Kidney glomerular epithelial cell (primary cell): ENCODE data around the gene SLC35A1.
"Not testable (repeated sequence)": the region's sequence is repeated elsewhere in the genome, so short reads cannot be mapped to it uniquely, and the experiment has no call there.

ENCODE experiments used
- DNase-seq: peaks from one replicate; lab custom pipeline; 2025; lab: John Stamatoyannopoulos, UW

The SLC35A1 gene, protein sequence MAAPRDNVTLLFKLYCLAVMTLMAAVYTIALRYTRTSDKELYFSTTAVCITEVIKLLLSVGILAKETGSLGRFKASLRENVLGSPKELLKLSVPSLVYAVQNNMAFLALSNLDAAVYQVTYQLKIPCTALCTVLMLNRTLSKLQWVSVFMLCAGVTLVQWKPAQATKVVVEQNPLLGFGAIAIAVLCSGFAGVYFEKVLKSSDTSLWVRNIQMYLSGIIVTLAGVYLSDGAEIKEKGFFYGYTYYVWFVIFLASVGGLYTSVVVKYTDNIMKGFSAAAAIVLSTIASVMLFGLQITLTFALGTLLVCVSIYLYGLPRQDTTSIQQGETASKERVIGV

DNA sequence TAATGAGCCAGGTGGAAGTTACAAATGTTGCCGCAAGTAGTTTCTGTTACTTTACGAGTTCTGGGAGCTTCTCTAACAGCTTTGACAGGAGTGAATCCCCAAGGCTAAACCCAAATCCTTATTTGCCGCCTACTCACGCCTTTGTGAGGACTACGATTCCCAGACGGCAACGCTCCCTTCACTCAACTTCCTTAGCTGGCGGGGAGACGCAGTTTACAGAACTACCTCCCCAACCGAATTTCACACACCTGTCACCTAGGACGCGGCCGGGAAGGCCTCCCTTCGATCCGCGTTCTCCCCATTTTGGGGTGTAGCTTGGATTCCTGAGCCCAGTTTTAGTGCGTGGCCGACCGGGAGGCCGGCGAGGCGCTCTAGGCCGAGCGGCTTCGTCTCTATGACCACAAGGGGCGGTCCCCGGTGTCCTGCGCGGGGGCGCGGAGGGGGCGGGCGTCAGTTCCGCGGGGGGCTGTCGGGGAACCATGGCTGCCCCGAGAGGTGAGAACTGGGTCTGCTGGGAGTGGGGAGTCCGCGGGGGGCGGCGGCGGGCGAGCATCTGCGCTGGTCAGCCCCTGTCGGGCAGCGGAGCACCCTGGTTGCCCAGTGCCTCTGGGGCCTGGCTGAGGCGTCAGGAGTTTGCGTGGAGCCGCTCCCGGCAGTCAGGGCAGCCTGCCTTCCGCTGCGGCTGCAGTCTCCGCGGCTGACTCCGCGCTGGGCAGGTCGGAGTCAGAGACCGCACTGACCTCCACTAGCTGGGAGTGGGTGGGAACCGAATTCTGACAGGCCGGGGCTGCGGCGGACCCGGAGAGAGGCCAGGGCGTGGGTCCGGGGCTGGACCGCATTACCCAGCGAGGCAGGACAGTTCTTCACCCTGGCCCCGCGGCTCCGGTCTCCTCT, at the start of gene SLC35A1:
Gene SLC35A1 (plus strand): TSS at position 450 of the 894 bp plus-strand sequence. CDS start 30 bp downstream, at position 480.
- DNase-seq, result peak; percentile 80

DNA sequence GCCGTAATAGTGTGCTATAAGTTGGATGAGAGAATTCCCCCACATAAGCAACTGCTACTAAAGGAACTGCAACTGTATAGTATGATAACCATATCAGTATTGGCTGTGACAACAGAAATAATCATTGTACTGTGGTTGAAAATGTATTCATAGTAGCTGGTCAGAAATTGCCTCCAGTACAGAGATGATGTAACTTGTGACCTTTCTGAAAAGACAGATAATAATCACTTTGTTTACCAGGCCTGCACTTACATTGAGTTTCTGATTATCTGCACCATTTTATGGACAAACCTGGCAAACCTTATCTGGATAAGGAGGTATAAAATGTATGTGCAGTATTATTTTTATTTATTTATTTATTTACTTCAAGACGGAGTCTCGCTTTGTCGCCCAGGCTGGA, 46.0 kb upstream of the SLC35A1 start:
- no peak for DNase-seq

DNA sequence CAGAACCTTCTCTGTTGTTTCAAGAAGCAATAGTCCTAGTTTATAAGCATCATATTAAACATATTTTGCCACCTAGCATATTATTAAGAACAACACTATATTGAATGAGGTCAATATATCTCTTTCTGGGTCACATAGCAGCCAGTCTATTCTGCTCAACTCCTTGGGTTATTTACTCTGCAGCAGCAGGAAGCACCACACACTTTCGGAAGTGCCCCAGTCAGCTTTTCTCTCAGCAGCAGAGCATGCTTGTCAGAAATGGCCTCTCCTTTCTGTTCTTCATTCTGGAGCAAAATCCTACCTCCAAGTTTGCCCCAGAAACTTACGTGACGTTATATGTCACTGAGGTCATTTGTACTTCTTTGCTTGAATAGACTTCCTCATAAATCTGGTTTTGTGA, 42.3 kb upstream of the SLC35A1 start:
- DNase-seq, result no peak

DNA sequence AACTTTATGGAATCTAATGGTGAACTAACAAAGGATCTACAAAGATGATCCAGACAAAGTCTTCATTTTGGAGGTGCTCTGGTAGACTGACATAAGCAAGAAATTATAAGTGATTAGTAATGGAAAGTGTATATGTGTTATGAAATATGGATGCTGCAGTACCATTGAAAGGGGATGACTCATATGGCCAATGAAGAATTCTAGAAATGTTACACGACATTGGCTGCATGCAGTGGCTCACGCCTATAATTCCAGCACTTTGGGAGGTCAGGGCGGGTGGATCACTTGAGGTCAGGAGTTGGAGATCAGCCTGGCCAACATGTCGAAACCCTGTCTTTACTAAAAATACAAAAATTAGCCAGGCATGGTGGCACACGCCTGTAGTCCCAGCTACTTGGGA, 41.5 kb upstream of the SLC35A1 start:
- no peak for DNase-seq

DNA sequence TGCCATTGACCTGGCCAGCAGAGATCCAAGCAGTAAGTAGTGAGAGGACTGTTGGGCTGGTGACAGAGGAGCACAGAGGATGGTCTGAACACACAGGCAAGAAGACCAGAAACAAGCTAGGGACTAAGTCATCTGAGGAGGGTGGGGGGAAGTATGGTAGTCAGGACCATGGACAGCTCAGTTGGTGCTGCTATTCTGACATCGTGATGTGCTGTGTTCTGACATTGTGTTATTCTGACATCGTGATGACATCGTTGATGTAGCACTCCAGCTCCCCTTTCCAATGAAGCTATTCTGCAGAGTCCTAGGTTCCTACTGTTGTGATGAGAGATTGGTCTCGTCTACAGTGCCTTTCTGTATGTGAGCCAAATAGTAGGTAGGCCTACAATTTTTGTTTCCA, 36.3 kb upstream of the SLC35A1 start:
- peak; percentile 61 for DNase-seq

DNA sequence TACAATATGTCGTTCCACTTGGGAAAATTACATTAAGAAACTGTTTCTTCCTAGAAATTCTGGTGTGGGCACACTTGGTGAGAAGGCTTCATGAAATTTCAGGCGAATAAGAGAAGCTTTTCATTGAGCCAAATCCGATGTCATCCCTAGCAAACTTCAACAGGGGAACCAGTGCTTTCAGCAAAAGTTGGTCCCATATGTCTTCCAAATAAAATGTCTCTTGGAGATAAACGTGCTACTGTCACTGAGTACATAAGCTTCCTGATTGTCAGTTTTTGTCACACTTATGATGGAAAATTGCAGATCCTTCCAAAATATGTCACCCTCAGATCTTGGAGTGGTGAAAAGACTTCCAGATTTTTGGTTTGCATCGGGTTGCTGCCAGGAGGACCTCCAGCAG, 31.1 kb upstream of the SLC35A1 start:
- no peak for DNase-seq

DNA sequence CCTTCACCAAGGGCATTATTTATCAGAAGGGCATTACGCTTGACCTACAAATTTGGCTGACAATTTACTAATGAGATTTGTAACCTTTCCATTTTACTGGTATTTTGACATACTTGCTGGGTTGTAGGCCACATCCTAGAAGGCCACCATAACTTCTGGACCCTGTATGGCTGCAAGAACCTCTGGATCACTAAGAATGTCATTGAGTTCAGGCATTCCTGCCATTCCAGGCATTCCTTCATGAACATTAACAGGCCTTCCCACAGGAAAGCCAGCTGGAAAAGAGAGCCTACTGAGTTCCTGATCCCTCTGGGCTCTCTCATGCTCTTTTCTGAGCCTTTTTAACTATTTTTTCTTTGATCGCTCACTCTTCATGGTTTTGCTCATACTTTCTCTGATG, 28.4 kb upstream of the SLC35A1 start:
- DNase-seq, result no peak

DNA sequence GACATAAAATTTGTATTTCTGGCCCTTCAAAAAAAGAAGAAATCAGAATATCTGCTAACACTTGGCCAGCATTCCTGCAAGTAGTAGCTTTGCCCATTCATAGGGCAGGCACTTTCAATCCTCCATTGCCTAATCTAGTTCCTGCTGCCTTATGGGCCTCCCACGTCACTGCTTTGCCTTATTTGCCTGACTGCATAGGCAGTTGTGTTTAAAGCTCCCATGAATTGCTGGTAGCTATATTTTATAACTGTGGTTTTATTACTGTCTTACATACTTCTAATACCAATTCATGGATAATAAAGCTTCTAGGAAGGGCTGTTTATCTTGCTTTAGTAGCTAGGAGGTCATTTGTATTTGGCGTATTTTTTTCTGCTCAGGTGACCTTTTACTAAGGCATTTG, 7.7 kb upstream of the SLC35A1 start:
- DNase-seq, result no peak

DNA sequence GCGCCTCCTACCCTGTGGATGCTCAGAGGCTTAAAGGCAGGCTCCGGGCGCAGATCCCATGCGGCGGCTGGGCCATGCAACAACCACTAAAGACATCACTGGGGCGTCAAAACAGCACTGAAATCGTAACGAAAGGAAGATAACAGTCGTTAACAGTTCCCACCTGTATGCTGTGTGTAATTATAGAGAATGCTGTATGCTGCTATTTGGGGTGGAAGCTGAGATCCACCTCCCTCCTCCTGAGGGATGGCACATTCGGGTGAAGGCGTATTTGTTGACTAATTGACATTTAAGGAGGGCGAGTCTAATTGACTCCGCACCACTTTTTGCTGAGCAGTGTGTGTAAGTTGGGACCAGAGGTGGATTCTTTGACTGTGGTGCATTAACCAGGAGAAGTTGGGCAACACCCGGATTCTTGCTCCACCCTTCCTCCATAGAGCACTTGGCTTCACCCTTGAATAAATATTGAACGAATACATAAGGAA, 687 bp downstream of the SLC35A1 start:
- peak; percentile 32 for DNase-seq

DNA sequence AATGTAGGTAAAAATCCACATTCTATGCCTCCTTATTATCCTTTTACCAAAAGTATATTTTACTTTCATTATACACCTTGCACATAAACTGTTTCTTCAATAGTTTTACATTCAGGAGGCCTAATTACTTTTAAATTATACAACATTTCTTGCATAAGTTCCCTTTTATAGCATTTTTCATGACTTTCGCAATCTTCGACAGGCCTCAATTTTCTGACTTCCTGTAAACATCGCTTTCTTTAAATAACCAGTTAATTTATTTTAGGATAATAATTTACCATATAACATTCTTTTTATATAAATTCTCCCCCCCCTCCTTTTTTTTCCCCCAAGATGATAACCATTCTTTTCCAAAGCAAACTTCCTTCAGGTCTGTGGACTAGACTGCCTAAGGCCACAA, 9.2 kb downstream of the SLC35A1 start:
- no peak for DNase-seq

DNA sequence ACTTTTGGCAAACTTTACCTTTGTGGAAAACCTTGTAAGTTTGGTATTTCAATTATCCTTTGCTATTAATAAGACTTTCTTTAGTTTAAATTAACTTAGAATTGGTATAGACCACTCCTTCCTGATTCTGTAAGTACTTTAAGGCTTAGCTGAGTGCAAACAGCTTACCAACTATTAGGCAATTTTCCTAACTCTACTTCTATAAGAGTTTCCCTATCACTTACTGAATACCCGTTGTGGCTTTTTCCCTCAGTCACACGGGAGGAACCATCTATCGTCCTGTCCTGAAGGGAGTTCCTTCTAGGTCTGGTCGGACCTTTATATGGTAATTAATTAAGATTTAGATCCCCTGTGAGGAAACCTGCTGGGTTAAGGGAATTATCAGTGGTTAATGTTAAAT, 9.6 kb downstream of the SLC35A1 start:
- DNase-seq, result no peak

DNA sequence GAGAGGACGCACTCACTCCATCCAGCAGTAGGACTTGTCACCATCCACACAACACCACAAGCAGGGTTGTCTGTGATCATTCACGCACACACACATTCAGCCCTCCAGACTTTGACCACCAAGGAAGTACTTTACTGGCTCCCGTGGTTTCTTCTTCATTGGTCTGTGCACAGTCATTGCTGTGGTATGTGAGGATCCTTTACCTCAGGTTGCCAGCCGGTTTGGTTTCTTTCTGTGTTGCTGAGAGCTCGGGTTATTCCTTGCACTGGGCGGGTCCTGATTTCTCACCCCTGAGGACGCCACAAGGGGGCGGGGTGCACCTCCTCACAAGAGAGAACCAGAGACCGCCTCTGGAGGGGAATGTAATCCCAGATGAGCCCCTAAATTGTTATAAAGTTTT, 11.2 kb downstream of the SLC35A1 start:
- peak; percentile 21 for DNase-seq

DNA sequence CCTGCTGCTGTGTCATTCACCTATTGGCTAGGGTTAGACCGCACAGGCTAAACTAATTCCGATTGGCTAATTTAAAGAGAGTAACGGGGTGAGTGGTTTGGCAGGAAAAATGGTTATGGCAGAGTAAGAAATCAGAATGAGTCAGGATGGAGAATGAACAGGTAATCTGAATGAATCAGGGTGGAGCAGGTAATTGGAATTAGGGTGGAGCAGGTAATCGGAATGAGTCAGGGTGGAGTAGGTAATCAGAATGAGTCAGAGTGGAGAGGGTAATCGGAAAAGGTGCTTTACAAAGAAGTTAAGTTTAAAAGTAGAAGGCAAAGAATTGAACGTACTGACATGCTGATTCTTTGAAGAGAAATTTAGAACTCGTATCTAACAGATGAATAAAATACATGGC, 11.7 kb downstream of the SLC35A1 start:
- no peak for DNase-seq

DNA sequence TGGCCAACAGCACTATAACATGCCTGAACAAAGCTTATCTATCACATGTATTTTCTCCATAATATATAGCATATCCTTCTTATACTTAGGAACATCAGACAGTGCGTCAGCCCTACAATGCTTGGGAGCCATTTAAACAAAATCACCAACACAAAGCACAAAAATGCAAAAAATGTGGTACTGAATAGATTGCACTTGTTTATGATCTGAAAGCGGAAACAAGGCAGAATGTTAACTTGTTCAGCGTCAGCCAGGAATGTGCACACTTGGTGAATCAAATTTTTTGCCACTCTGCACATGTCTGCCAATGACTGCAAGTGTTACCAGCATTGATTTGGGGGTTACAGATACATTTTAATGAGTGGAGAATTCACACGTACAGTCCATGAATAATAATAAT, 14.8 kb downstream of the SLC35A1 start:
- no peak for DNase-seq

DNA sequence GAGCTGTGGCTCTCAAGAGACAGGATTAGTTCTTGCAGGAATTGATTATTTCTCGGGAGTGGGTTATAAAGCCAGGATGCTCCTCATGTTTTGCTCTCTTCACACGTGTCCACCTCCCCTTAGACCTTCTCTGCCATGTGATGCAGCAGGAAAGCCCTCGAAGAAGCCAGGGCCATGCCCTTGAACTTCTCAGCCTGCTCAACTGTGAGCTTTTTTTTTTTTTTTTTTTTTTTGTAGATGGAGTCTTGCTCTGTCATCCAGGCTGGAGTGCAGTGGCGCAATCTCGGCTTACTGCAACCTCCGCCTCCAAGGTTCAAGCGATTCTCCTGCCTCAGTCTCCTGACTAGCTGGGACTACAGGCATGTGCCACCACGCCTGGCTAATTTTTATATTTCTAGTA, 16.6 kb downstream of the SLC35A1 start:
- not testable (repeated sequence) for DNase-seq

DNA sequence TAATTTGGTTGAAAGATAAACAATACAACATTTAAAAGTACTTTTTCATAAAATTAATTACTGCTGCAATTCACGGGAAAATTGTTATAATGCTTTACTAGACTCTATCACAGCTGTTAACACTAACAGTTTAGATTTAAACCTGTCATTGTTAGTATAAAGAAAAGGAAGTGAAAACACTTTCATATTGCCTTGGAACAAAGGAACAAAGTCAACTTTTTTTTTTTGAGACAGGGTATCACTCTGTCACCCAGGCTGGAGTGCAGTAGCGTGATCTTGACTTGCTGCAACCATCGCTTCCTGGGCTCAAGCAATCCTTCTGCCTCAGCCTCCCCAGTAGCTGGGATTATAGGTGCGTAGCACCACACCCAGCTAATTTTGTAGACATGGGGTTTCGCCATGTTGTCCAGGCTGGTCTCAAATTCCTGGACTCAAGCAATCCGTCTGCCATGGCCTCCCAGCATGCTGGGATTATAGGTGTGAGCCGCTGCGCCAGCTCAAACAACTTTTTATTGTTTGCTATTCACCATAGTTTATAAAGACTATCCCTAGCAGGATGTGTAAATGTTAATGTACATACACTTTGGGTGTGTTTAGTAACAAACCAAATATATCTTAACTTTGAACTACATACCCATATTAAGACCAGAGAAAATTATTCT, 22.1 kb downstream of the SLC35A1 start:
- no peak for DNase-seq

DNA sequence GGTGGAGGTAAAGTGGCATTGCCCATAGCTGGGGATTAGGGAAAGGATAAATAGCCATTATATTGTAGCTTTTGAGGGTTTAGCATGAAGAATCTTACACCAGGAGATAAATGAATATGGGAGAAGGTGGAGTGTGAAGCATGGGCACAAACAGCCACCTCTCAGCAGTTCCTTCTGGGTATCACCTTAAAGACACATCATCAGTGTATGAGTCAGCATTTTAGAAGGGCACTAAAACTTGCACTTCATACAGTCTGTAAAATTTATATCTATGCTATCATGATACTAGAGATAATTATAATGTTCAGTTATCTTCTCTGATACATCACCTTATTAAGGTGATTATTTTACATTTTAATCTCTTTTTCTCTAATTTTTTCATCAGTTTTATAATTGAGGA, 25.3 kb downstream of the SLC35A1 start:
- DNase-seq, result no peak

DNA sequence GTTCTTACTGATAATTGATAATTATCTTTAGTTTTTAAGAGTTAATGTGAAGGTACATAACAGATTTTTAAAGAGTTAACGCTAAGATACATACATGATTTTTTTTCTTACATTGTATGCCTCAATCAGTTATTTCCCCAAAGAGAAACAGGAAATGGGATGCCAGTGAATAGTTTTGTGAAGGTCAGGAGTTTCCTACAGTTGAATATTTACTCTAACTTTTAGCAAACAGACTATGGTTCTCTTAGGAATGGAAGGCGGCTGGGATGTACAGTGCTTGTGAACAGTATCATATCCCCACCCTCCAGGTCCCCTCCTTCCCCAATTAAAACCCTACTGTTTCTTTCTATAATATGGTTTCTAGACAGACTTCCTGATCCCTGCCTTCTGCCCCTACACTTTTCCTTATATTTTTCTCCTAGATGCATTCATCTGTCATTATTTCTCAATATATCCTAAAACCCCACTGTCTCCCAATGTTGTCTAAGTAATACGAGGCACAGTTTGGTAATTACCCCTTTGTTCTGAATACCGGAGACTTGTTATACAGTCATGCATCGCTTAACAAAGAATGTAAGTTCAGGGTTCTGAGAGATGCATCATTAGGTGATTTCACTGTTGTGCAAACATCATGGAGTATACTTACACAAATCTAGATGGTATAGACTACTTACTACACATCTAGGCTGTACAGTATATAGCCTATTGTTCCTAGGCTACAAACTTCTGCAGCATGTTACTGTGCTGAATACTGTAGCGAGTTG, 29.2 kb downstream of the SLC35A1 start:
- peak; percentile 9 for DNase-seq

DNA sequence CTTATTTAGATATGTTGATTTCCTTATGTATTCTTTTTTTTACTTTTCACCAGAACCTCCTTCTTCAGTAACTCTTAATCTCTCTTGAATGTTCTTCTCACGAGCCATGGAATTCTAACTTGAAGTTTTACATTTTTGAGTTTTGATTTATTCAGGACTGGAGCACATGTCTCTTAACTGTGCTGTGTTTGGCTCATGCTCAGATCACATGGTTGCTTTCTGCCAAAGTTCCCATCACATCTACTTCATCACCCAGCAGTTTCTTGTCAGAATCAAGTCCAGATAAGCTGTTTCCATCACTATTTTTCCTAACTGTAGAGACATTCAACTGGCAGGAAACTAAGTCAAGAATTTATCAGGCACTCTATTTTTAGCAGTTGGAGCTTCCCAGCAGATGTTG, 31.7 kb downstream of the SLC35A1 start:
- no peak for DNase-seq

DNA sequence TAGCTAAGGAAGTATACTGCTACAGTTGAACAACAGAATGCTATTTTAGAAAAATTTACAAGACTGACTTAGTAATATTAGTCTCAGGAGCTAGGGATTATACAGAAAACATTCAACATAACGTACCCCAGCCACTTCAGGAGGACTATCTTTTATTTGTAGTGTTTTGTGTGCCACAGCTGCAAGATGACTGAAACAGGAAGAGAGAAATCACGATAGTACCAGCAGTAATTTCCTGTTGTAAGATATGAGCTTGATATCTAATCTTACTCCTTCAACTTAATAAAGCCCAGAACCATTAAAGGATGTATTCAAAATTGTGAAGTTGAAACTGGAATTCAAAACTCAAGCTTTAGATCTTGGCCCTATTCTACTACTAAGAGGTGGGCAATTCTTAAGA, 42.1 kb downstream of the SLC35A1 start:
- DNase-seq, result no peak

DNA sequence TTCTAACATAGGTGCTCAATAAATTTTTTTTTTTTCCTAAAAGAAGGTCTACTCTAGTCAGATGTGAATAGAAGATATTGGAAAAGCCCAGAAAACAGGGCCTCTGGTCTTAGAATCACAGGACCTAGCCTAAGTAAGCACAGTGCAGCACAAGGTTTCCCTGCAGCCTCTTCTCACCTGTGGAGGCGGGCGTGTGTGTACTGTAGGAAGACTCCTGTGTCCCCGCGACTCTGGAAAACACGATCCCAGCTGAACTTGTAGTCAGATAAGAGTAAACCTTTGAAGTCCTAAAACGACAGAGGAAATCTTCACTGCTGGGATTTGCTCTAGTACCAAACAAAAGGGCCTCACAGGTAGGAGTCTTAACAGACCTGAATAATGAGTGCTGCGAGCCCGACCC, 45.7 kb downstream of the SLC35A1 start:
- no peak for DNase-seq

DNA sequence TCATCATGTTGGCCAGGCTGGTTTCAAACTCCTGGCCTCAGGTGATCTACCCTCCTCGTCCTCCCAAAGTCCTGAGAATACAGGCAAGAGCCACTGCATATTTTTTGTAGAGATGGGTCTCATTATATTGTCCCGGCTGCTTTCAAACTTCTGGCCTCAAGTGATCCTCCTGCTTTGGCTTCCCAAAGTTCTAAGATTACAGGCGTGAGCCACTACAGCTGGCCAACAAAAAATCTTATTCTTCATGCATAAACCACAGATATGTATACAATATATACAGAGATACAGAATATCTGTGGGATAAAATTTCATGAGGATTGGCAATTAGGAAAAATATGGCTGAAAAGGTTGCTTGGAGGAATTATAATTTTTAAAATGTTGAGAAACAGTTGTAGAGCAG, 49.9 kb downstream of the SLC35A1 start:
- DNase-seq, result no peak
